T-helper 1 cell treated with Interleukin-12 subunit alpha and Interleukin-12 subunit beta and Interleukin-4 antibody, amounts not matched to agents 30 μg/mL and 1 μg/mL, for 36 hours (primary cell): ENCODE measurements around the gene HDAC4.
A peak's percentile ranks its signal among the peaks of the same experiment; 100 is the strongest.
"Not testable (repeated sequence)": the region's sequence is repeated elsewhere in the genome, so short reads cannot be mapped to it uniquely, and the experiment has no call there.

Source experiments
- H3K27ac Mint-ChIP-seq: one replicate; pipeline ENCODE4 v1.8.0; 2021; ENCODE audit warnings: mild to moderate bottlenecking, mixed read lengths
- H3K27me3 Mint-ChIP-seq: one replicate; pipeline ENCODE4 v1.8.0; 2021; ENCODE audit warnings: low read depth, mixed read lengths
- H3K36me3 Mint-ChIP-seq: one replicate; pipeline ENCODE4 v1.8.0; 2021; ENCODE audit warnings: low read depth, mixed read lengths
- H3K4me1 Mint-ChIP-seq: one replicate; pipeline ENCODE4 v1.8.0; 2021; ENCODE audit warnings: low read depth, mixed read lengths
- H3K4me3 Mint-ChIP-seq: one replicate; pipeline ENCODE4 v1.8.0; 2021; ENCODE audit warnings: mild to moderate bottlenecking, moderate library complexity, mixed read lengths
- H3K9me3 Mint-ChIP-seq: one replicate; pipeline ENCODE4 v1.8.0; 2021; ENCODE audit warnings: mixed read lengths

The HDAC4 gene

GRCh38 chr2:239289545-239289944 lies 111.3 kb downstream of the HDAC4 start:
- peaks cover 19% of the 10 kb centered on the region for H3K36me3 Mint-ChIP-seq

GRCh38 chr2:239288951-239289511 lies 111.8 kb downstream of the HDAC4 start:
- Mint-ChIP-seq H3K4me3 (peak overlapping the region; percentile 80), H3K9me3 (no peaks in the 10 kb centered on the region), H3K36me3 (peaks cover 16% of the 10 kb centered on the region), H3K27me3 (peaks cover 5% of the 10 kb centered on the region), H3K27ac (peak overlapping the region; percentile 98), H3K4me1 (peaks cover 59% of the 10 kb centered on the region)

More at GRCh38 chr2:239289545-239289944, 111.3 kb downstream of the HDAC4 start:
- Mint-ChIP-seq H3K27ac (peak overlapping the region; percentile 98), H3K27me3 (peaks cover 5% of the 10 kb centered on the region), H3K4me3 (peak overlapping the region; percentile 80), H3K4me1 (peaks cover 63% of the 10 kb centered on the region), H3K9me3 (no peaks in the 10 kb centered on the region)

- no peaks in the 10 kb centered on the region for H3K9me3 Mint-ChIP-seq
- peak overlapping the region; percentile 18 for H3K27ac Mint-ChIP-seq
- peaks cover 5% of the 10 kb centered on the region for H3K27me3 Mint-ChIP-seq
- H3K36me3 Mint-ChIP-seq = peaks cover 21% of the 10 kb centered on the region
- H3K4me1 Mint-ChIP-seq = peaks cover 56% of the 10 kb centered on the region
- peak overlapping the region; percentile 20 for H3K4me3 Mint-ChIP-seq
Observed at GRCh38 chr2:239288237-239288636, 112.6 kb downstream of the HDAC4 start.

GRCh38 chr2:239287461-239287860 lies 113.4 kb downstream of the HDAC4 start:
- Mint-ChIP-seq H3K36me3 (peaks cover 21% of the 10 kb centered on the region), H3K4me3 (peak overlapping the region; percentile 19), H3K27ac (peak overlapping the region; percentile 14), H3K4me1 (peaks cover 55% of the 10 kb centered on the region), H3K27me3 (peaks cover 5% of the 10 kb centered on the region), H3K9me3 (no peaks in the 10 kb centered on the region)

GRCh38 chr2:239286901-239287300 lies 113.9 kb downstream of the HDAC4 start:
- Mint-ChIP-seq H3K4me3 (peak overlapping the region; percentile 66), H3K4me1 (peaks cover 55% of the 10 kb centered on the region), H3K9me3 (no peaks in the 10 kb centered on the region), H3K27ac (peak overlapping the region; percentile 88), H3K36me3 (peaks cover 21% of the 10 kb centered on the region), H3K27me3 (peaks cover 5% of the 10 kb centered on the region)

GRCh38 chr2:239285932-239286230 lies 114.9 kb downstream of the HDAC4 start:
- Mint-ChIP-seq H3K27ac (peak overlapping the region; percentile 88), H3K4me1 (peaks cover 55% of the 10 kb centered on the region), H3K4me3 (peak overlapping the region; percentile 74)

GRCh38 chr2:239285071-239285931 lies 115.5 kb downstream of the HDAC4 start:
- no peaks in the 10 kb centered on the region for H3K9me3 Mint-ChIP-seq
- H3K27me3 Mint-ChIP-seq = peaks cover 5% of the 10 kb centered on the region
- peak overlapping the region; percentile 88 for H3K27ac Mint-ChIP-seq
- H3K36me3 Mint-ChIP-seq = peaks cover 20% of the 10 kb centered on the region
- H3K4me1 Mint-ChIP-seq = peaks cover 52% of the 10 kb centered on the region
- H3K4me3 Mint-ChIP-seq = peak overlapping the region; percentile 74

More at GRCh38 chr2:239285932-239286230, 114.9 kb downstream of the HDAC4 start:
- Mint-ChIP-seq H3K36me3 (peaks cover 21% of the 10 kb centered on the region), H3K27me3 (peaks cover 5% of the 10 kb centered on the region), H3K9me3 (no peaks in the 10 kb centered on the region)

- H3K4me3 Mint-ChIP-seq = peak overlapping the region; percentile 74
Observed at GRCh38 chr2:239283961-239284795, 116.6 kb downstream of the HDAC4 start.

GRCh38 chr2:239283288-239283945 lies 117.4 kb downstream of the HDAC4 start:
- H3K4me3 Mint-ChIP-seq = no peak overlapping the region
- peak overlapping the region; percentile 32 for H3K27ac Mint-ChIP-seq

More at GRCh38 chr2:239283961-239284795, 116.6 kb downstream of the HDAC4 start:
- H3K4me1 Mint-ChIP-seq = peaks cover 44% of the 10 kb centered on the region
- H3K36me3 Mint-ChIP-seq = peaks cover 16% of the 10 kb centered on the region
- peak overlapping the region; percentile 88 for H3K27ac Mint-ChIP-seq
- no peaks in the 10 kb centered on the region for H3K9me3 Mint-ChIP-seq
- H3K27me3 Mint-ChIP-seq = peaks cover 5% of the 10 kb centered on the region

GRCh38 chr2:239282448-239283287 lies 118.2 kb downstream of the HDAC4 start:
- Mint-ChIP-seq H3K36me3 (peaks cover 19% of the 10 kb centered on the region), H3K27me3 (peaks cover 5% of the 10 kb centered on the region), H3K4me1 (peaks cover 42% of the 10 kb centered on the region), H3K9me3 (no peaks in the 10 kb centered on the region), H3K27ac (no peak overlapping the region), H3K4me3 (no peak overlapping the region)

More at GRCh38 chr2:239283288-239283945, 117.4 kb downstream of the HDAC4 start:
- peaks cover 5% of the 10 kb centered on the region for H3K27me3 Mint-ChIP-seq
- peaks cover 43% of the 10 kb centered on the region for H3K4me1 Mint-ChIP-seq
- no peaks in the 10 kb centered on the region for H3K9me3 Mint-ChIP-seq
- peaks cover 16% of the 10 kb centered on the region for H3K36me3 Mint-ChIP-seq

- not testable (repeated sequence) for H3K27me3 Mint-ChIP-seq, H3K36me3 Mint-ChIP-seq, H3K9me3 Mint-ChIP-seq, H3K4me3 Mint-ChIP-seq, H3K27ac Mint-ChIP-seq
- H3K4me1 Mint-ChIP-seq = peaks cover 37% of the 10 kb centered on the region
Observed at GRCh38 chr2:239280296-239281017, 120.4 kb downstream of the HDAC4 start.

- Mint-ChIP-seq H3K4me1 (peaks cover 36% of the 10 kb centered on the region), H3K9me3 (no peaks in the 10 kb centered on the region), H3K36me3 (peaks cover 11% of the 10 kb centered on the region), H3K27ac (peak overlapping the region; percentile 47), H3K27me3 (no peaks in the 10 kb centered on the region), H3K4me3 (peak overlapping the region; percentile 9)
Observed at GRCh38 chr2:239279508-239280295, 121.1 kb downstream of the HDAC4 start.
